Vagina (tissue), 2 donors: Measurements from ENCODE around the gene TIGD3.

Experiments used
- POLR2A ChIP-seq, 2 donors: fragments of 450-650 bp; IDR thresholded peaks; one replicate each; pipeline ENCODE4 v1.6.1; 2017; ENCODE audit warnings: antibody characterized with exemption in 2 of 2, mild to moderate bottlenecking in 2 of 2, moderate library complexity in 2 of 2
- POLR2AphosphoS5 ChIP-seq, 2 donors: sonication (generic); formaldehyde crosslinking; IDR thresholded peaks; one replicate each; pipeline ENCODE4 v1.9.0; 2017; ENCODE audit warnings: antibody characterized with exemption in 2 of 2, mild to moderate bottlenecking in 2 of 2, low read depth in 1 of 2; ENCODE audit not compliant: insufficient read depth in 1 of 2
- TF ChIP-seq, protein P1 (sequence below), 3 experiments: fragments of 450-650 bp in 2 of 3; fragments of 200-600 bp in 1 of 3; sonication (generic) in 1 of 3; IDR thresholded peaks; one replicate each; pipeline ENCODE4 v1.5.1; 2017 to 2019; ENCODE audit warnings: antibody characterized with exemption in 3 of 3, mild to moderate bottlenecking in 2 of 3, moderate library complexity in 2 of 3

DNA sequence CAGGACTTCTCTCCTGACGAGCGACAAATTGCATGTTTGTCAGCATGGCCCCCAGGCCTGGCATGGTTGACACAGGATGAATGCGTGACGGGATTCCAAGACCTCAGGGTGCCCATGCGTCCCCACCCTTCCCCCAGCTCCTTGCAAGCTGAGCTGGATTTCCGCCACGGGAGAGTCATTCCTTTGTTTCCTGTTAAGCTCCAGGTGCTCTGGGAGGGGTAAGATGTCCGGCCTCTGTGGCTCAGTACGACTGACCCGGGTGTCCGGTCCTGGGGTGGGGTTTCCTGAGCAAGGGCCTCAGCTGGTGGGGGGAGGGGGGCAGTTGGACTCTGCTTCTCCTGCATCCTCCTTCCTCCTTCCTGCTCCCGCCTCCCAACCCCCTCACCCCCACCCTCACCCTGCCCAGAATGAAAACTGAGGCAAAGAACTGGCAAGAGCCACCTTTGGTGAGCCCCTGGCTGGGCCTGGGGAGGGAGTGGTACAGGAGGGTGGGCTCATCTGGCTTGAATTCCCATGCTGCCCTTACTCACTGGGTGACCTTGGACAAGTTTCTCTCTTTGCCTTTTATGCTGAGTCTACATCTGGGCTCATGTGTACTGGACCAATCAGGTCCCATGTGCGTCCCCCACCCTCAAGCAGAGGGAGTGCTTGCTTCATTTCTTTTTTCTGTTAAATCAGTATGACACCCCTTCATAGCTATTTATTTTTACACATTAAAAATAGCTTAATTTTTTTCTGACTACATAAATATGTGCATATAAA lies 37.3 kb upstream of the TIGD3 start:
- TF ChIP-seq POLR2A (IDR thresholded peaks at IDR 0.05) (no peak), POLR2AphosphoS5 (IDR thresholded peaks at IDR 0.05; ENCODE audit: insufficient read depth in 1 of 2, low read depth in 1 of 2) (peak in 1 of 2 donors; percentile 59)
- TF ChIP-seq, protein P1, sequence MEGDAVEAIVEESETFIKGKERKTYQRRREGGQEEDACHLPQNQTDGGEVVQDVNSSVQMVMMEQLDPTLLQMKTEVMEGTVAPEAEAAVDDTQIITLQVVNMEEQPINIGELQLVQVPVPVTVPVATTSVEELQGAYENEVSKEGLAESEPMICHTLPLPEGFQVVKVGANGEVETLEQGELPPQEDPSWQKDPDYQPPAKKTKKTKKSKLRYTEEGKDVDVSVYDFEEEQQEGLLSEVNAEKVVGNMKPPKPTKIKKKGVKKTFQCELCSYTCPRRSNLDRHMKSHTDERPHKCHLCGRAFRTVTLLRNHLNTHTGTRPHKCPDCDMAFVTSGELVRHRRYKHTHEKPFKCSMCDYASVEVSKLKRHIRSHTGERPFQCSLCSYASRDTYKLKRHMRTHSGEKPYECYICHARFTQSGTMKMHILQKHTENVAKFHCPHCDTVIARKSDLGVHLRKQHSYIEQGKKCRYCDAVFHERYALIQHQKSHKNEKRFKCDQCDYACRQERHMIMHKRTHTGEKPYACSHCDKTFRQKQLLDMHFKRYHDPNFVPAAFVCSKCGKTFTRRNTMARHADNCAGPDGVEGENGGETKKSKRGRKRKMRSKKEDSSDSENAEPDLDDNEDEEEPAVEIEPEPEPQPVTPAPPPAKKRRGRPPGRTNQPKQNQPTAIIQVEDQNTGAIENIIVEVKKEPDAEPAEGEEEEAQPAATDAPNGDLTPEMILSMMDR (IDR thresholded peaks at IDR 0.05), result no peak
